Gastrocnemius medialis (tissue), 4 donors: ENCODE results near the gene NR2E1.

Experiments
- POLR2A ChIP-seq, 2 donors: fragments of 450-650 bp; IDR thresholded peaks; one replicate each; pipeline ENCODE4 v1.6.1; 2017; ENCODE audit warnings: antibody characterized with exemption in 2 of 2, mild to moderate bottlenecking in 2 of 2, moderate library complexity in 2 of 2
- TF ChIP-seq, protein P1 (sequence below), 5 experiments: fragments of 450-650 bp in 3 of 5; fragments of 200-600 bp in 2 of 5; sonication (generic) in 2 of 5; IDR thresholded peaks in 4 of 5; conservative IDR thresholded peaks in 1 of 5; 1 replicate in 4 of 5; 2 replicates in 1 of 5; pipeline ENCODE4 v1.5.1; 2016 to 2019; ENCODE audit warnings: antibody characterized with exemption in 5 of 5, mild to moderate bottlenecking in 3 of 5, moderate library complexity in 3 of 5

DNA sequence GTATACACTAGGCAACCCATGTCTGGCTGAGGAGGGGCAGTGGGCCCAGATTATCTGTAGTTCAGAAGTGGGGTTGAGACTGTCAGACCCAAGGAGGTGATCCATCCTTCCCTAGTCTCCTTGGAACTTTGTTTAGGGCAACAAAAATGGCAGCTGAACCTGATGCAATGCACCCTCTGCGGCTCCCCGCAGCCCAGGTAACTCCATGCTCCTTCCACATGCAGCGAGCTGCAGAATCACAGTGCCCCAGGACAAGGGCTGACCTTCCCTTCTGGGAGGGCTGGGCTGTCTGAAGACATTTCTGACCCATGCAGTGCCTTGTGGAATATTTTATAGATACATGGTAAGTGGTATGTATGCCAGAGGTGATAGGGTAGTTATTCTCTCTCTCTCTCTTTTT, 29.4 kb downstream of the NR2E1 start:
- TF ChIP-seq, protein P1, sequence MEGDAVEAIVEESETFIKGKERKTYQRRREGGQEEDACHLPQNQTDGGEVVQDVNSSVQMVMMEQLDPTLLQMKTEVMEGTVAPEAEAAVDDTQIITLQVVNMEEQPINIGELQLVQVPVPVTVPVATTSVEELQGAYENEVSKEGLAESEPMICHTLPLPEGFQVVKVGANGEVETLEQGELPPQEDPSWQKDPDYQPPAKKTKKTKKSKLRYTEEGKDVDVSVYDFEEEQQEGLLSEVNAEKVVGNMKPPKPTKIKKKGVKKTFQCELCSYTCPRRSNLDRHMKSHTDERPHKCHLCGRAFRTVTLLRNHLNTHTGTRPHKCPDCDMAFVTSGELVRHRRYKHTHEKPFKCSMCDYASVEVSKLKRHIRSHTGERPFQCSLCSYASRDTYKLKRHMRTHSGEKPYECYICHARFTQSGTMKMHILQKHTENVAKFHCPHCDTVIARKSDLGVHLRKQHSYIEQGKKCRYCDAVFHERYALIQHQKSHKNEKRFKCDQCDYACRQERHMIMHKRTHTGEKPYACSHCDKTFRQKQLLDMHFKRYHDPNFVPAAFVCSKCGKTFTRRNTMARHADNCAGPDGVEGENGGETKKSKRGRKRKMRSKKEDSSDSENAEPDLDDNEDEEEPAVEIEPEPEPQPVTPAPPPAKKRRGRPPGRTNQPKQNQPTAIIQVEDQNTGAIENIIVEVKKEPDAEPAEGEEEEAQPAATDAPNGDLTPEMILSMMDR (IDR thresholded peaks at IDR 0.05 in 4 of 5, conservative IDR thresholded peaks at IDR 0.05 in 1 of 5), result no peak
- no peak for TF ChIP-seq POLR2A (IDR thresholded peaks at IDR 0.05)
